H7 (cell line): Measurements from ENCODE around the gene HOXD4. TPM values are rescaled to one million over a fixed set of nuclear protein-coding genes. Genes with fewer than 3 reads are reported as not detected.

ENCODE experiments used
- DNase-seq: peaks from one replicate; pipeline ENCODE4 v3.0.0; 2012
- H3K27me3 ChIP-seq: 2 replicates; pipeline ENCODE4 v1.6.0; 2011; ENCODE audit warnings: mild to moderate bottlenecking, low read length; ENCODE audit not compliant: control insufficient read depth, insufficient read depth
- H3K36me3 ChIP-seq: replicated peaks from 2 replicates; pipeline ENCODE4 v1.5.1; 2011; ENCODE audit warnings: low read length; ENCODE audit not compliant: control insufficient read depth, insufficient read depth
- H3K4me3 ChIP-seq: 2 replicates; pipeline ENCODE4 v1.5.1; 2011; ENCODE audit warnings: low read depth, mild to moderate bottlenecking, control low read depth, low read length, moderate library complexity; ENCODE audit not compliant: insufficient read depth
- total RNA-seq: library from RNA; depleted of rRNA; stranded (reverse); fragments of >200 nt; shearing (Covaris generic); gene quantifications from 2 replicates; pipeline ENCODE4 v1.2.3, GENCODE V29; 2014

The HOXD4 gene
- total RNA-seq, 1 experiment from 2014 or later, result not detected

DNA sequence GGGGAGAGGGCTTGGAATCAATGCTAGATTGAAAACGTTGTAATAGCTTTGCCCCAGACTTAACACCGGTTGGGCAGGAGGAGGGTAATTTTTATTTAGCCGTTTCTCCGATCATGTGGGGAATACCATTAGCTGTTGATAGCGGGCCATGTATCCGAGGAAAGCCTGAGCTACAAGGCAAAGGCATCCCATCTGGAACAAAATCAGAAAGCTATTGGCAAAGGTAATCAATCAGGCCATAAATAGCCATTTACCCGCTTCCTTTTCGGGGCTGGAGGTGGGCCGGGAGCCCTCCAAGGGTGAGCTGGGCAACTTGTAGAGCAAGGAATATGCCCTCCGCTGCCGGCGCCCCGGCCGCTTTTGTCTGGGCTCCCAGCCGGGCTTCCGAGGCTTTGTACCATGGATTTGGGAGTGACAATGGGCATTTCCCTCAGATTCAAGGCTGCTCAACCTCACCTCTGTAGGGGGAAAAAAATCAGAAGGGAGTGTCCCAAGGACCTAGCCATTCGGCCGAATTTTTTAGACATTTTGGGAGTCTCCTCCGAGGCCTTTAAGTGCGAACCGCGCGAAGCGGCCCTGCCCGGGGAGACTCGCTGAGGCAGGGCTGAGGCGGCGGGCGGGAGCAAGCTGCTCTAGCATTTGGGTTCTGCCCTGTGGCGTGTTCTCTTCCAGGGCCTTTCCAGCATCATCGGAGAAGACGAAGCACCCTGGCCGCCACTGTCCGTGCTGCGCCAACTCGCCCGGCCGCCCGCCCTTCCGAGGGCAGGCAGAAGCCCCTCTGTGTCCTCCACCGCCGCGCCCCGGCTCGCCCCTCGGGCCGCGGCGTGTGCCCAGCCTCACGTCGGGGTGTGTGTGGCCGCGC is 29.9 kb upstream of the HOXD4 start:
- Histone ChIP-seq H3K36me3 (no peaks in the 10 kb centered on the region), H3K27me3 (peaks cover 100% of the 10 kb centered on the region), H3K4me3 (no peak overlapping the region)
- DNase-seq, result peak; percentile 76

DNA sequence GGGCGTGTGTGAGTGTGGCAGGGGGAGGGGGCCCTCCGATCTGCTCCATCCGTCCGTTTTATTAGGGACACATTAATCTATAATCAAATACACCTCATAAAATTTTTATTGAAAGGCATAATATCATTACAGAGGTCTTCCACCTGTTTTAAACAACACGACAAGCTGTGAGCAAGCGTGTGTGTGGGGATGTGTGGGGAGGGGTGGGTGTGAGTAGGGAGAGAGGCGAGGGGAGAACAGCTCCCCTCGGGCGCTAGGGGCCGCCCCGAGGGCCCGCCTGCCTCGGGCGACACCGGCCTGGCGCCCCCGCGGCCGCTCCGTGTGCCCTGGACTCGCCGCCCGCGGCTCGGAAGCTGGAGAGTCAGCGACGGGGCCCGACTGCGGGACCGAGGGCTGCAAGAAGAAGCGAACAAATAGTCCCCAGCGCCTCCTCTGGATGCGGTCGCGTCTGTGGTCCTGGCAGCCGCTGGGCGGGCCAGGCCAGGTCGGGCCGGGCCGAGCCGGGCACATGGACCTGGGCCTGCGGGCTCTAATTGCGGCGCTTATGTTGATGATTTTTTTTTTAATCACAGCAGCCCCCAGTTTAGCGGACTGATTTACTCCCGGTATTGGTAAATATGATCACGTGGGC is 29.2 kb upstream of the HOXD4 start:
- DNase-seq, result peak; percentile 87
- peaks cover 100% of the 10 kb centered on the region for H3K27me3 ChIP-seq
- H3K36me3 ChIP-seq, result no peaks in the 10 kb centered on the region
- H3K4me3 ChIP-seq, result no peak overlapping the region

DNA sequence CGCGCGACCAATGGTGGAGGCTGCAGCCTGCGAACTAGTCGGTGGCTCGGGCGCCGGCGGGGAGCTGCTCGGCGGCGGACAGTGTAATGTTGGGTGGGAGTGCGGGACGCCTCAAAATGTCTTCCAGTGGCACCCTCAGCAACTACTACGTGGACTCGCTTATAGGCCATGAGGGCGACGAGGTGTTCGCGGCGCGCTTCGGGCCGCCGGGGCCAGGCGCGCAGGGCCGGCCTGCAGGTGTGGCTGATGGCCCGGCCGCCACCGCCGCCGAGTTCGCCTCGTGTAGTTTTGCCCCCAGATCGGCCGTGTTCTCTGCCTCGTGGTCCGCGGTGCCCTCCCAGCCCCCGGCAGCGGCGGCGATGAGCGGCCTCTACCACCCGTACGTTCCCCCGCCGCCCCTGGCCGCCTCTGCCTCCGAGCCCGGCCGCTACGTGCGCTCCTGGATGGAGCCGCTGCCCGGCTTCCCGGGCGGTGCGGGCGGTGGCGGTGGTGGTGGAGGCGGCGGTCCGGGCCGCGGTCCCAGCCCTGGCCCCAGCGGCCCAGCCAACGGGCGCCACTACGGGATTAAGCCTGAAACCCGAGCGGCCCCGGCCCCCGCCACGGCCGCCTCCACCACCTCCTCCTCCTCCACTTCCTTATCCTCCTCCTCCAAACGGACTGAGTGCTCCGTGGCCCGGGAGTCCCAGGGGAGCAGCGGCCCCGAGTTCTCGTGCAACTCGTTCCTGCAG is 28.5 kb upstream of the HOXD4 start, which contains the start of gene HOXD9:
HOXD9 (plus strand) TSS at position 37 of the 728 bp plus-strand sequence; CDS start at position 87, 50 bp downstream.
- no peaks in the 10 kb centered on the region for H3K36me3 ChIP-seq
- peak; percentile 86 for DNase-seq
- H3K27me3 ChIP-seq, result peaks cover 100% of the 10 kb centered on the region
- H3K4me3 ChIP-seq, result peak within 1 kb of the TSS; percentile 6; the same call in 1 of the 2 replicates

GRCh38 chr2:176123411-176124109 is 27.8 kb upstream of the HOXD4 start:
- Histone ChIP-seq H3K27me3 (peaks cover 100% of the 10 kb centered on the region), H3K36me3 (no peaks in the 10 kb centered on the region)
- no peak for DNase-seq

GRCh38 chr2:176124110-176124946 is 27.0 kb upstream of the HOXD4 start:
- Histone ChIP-seq H3K4me3 (no peak overlapping the region), H3K36me3 (no peaks in the 10 kb centered on the region), H3K27me3 (peaks cover 100% of the 10 kb centered on the region)
- DNase-seq, result peak; percentile 52

More at GRCh38 chr2:176123411-176124109, 27.8 kb upstream of the HOXD4 start:
- no peak overlapping the region for H3K4me3 ChIP-seq

- peaks cover 100% of the 10 kb centered on the region for H3K27me3 ChIP-seq
- no peak overlapping the region for H3K4me3 ChIP-seq
- no peaks in the 10 kb centered on the region for H3K36me3 ChIP-seq
- no peak for DNase-seq
Measured at GRCh38 chr2:176124947-176125771, 26.2 kb upstream of the HOXD4 start.

GRCh38 chr2:176125772-176126054 is 25.6 kb upstream of the HOXD4 start:
- DNase-seq, result peak; percentile 53
- Histone ChIP-seq H3K4me3 (no peak overlapping the region), H3K27me3 (peaks cover 100% of the 10 kb centered on the region)

DNA sequence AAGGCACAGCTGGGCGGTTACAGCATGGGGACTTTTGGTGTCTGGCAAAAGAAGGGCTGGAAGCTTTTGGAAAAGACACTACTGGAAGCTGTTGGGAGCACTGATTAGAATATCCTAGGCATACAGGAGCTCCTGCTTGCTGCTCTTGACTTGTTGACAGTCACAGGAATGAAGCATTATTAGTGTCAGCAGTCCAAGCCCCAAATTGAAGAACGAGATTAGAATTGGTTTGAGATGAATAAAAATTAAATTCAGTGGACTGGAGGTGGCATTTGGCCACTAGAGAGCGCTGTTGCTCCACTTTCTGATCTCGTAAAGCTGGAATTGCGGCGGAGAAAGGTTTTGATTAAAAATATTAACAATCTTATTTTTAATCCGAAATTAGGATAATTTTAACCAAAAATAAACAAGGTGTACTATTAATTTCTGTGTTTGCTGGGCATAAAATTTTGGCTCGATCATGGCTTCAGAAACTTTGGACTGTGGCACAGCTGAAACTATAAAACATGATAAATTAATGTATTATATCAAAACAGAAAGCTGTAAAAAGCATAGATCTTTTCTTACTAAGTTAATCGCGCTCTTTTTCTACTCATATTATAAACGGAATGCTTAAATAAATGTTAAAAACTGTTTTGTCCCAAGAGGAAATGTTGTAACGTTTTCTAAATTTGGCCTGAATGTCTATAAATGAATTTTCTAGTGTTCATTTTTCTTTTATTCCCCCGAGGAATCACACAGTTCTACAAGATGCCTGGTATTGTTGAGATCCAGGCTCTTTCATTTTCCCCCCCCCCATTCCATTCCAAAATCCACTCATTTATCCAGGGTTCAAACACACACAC is 24.2 kb upstream of the HOXD4 start:
- H3K36me3 ChIP-seq, result no peaks in the 10 kb centered on the region
- H3K4me3 ChIP-seq, result no peak overlapping the region
- DNase-seq, result peak; percentile 70
- H3K27me3 ChIP-seq, result peaks cover 100% of the 10 kb centered on the region

More at GRCh38 chr2:176125772-176126054, 25.6 kb upstream of the HOXD4 start:
- H3K36me3 ChIP-seq, result no peaks in the 10 kb centered on the region

GRCh38 chr2:176127774-176128072 is 23.6 kb upstream of the HOXD4 start:
- DNase-seq, result no peak
- no peak overlapping the region for H3K4me3 ChIP-seq
- H3K36me3 ChIP-seq, result no peaks in the 10 kb centered on the region
- peaks cover 100% of the 10 kb centered on the region for H3K27me3 ChIP-seq

DNA sequence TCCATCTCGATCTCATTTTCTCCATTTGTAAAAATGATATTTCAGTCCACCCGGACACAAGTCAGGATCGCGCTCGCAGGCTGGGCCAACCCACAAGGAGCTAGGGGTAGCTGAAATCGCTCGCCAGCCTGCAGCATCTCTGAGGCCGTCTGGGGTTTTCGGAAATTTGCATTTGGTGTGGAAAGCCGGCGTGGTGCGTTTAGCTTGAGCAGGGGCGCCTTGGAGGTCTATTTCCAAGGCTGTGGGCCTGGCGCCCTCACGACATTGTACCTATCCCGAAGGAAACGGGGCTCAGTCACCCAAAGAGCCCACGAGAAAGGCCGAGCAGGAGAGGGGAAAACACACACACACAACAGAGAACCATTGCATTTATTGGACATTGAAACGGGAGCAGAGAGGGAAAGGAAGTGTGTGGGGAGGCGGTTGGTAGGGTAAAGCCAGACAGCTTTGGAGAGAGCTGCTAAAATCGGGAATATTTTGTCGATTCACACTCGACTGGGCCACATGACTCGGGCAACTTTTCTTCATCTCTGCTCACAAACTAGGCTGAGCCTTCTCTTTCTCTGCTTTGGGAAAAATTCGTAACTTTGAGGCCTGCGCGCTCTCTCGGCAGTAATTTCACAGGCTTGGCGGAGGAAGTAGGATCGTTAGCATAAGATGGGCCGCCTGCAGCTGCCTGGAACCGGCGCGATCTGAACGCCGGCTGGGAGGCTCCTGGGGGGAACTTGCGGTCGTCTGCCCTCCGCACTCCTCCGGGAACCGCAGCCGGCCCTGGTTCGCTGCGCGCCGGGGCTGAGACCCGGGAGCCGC is 23.0 kb upstream of the HOXD4 start:
- DNase-seq, result peak; percentile 86

GRCh38 chr2:176128982-176129796 is 22.2 kb upstream of the HOXD4 start, which contains the start of gene HOXD8:
HOXD8 (plus strand) TSS chr2:176129705; CDS start chr2:176130367, 662 bp downstream.
- Histone ChIP-seq H3K27me3 (peaks cover 100% of the 10 kb centered on the region), H3K4me3 (peak within 1 kb of the TSS; percentile 7; the same call in 1 of the 2 replicates)
- peak; percentile 88 for DNase-seq

More for the DNA sequence above, 23.0 kb upstream of the HOXD4 start:
- peaks cover 100% of the 10 kb centered on the region for H3K27me3 ChIP-seq
- H3K4me3 ChIP-seq, result 0 out of 2 replicates have a peak overlapping the region, but pooled peaks have one; percentile 4
- H3K36me3 ChIP-seq, result no peaks in the 10 kb centered on the region

More at GRCh38 chr2:176128982-176129796, 22.2 kb upstream of the HOXD4 start, which contains the start of gene HOXD8:
- no peaks in the 10 kb centered on the region for H3K36me3 ChIP-seq
